RWPE1 (cell line): ENCODE data around the gene F8.

Experiments
- CTCF ChIA-PET: fragments of 350-600 bp; sonication (Branson Sonifier 250); formaldehyde crosslinking; extraction: SDS; loops from one replicate; lab custom pipeline; 2021; lab: Yijun Ruan, JAX
- POLR2A ChIA-PET: fragments of 400-600 bp; formaldehyde crosslinking; extraction: SDS; loops from one replicate; lab custom pipeline; 2020; ENCODE audit warnings: antibody characterized with exemption; ENCODE audit not compliant: low non-redundant PET; lab: Yijun Ruan, JAX
- DNase-seq: peaks from one replicate; pipeline ENCODE4 v3.0.0; 2012; ENCODE audit warnings: low spot score
- H3K27ac ChIP-seq: fragments of 450-650 bp; 2 replicates; pipeline ENCODE4 v1.5.1; 2017
- CTCF ChIP-seq: fragments of 450-650 bp; conservative IDR thresholded peaks from 2 replicates; pipeline ENCODE4 v1.5.1; 2017; ENCODE audit warnings: low read depth, mild to moderate bottlenecking

F8 gene

DNA sequence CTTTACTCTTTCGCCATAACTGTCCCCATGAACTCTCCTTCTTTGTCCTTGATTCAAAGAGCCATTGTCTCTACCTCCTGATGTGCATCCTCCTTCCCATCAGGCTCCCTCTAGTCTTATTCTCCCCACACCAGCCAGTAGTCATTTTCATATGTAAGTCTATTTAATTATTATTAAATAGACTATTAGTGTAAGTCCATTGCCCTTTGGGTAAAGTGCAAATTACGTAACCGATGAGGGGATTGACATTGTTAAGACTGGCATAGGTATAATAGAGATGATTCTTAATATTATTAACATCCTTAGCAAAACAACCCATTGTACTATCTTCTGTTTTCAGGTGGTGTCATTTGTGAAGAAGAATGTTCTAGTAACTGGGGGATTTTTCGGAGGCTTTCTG is 31.7 kb upstream of the F8 start:
- DNase-seq: no peak
- POLR2A ChIA-PET: no interaction called here

DNA sequence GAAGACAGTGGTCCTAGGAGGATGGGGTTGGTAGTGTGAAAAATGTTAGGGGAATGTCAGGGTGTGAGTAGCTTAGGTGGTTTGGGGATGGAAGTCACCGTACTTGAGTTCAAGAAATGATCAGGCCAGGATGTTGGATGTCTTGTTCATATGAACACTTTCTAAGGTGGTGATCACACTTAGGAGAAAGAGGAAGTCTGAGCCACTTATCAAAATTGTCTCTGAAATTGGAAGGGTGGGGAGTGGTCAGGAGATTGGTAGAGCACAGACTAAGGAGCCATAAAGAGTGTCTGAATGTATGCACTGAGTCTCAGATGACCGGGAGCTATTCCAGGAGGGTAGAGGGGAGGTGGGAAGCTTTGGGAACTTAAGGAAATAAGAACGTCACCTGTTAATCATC is 31.1 kb upstream of the F8 start:
- no peak for DNase-seq
- CTCF ChIA-PET: interaction anchor here (0.7 kb wide), 1 partner anchor 158 kb away, joined by 4 read pairs; no protein-coding TSS in a partner anchor
- no peak for TF ChIP-seq CTCF
- H3K27ac ChIP-seq: no peak overlapping the region
- POLR2A ChIA-PET: no interaction called here

More for the DNA sequence above, 31.7 kb upstream of the F8 start:
- no peak for TF ChIP-seq CTCF
- CTCF ChIA-PET: no interaction called here
- H3K27ac ChIP-seq: no peak overlapping the region

DNA sequence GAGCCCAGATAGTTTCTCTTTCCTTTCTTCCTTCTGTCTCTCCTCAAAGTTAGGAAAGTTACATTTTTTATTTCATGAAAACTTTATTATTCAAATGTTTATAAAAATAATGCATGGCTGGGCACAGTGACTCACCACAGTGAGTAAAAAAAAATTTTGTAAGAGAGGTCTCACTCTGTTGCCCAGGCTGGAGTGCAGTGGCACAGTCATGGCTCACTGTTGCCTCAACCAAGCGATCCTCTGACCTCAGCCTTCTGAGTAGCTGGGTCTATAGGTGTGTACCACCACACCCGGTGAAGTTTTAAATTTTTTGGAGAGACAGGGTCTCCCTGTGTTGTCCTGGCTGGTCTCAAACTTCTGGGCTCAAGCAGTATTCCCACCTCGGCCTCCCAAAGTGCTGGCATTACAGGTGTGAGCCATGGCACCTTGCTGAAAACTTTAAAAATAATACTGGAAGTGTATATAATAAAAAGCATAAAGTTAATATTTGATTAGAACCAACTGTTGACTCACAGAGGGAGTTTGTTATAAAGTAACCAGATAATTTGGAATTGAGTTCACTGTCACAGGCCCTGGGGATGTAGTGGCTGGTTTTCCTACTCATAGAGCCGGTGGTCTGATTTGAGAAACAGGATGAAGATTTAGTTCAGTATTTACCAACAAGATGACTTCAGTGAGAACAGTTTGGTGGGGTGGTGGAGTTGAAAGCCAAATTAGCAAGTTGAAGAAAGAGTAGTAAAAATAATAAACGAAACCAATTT is 30.4 kb upstream of the F8 start:
- no peak for DNase-seq
- no peak for TF ChIP-seq CTCF
- no peak overlapping the region for H3K27ac ChIP-seq
- ChIA-PET POLR2A (no interaction called here), CTCF (interaction anchor here (0.7 kb wide), 1 partner anchor 159 kb away, joined by 4 read pairs; no protein-coding TSS in a partner anchor)

DNA sequence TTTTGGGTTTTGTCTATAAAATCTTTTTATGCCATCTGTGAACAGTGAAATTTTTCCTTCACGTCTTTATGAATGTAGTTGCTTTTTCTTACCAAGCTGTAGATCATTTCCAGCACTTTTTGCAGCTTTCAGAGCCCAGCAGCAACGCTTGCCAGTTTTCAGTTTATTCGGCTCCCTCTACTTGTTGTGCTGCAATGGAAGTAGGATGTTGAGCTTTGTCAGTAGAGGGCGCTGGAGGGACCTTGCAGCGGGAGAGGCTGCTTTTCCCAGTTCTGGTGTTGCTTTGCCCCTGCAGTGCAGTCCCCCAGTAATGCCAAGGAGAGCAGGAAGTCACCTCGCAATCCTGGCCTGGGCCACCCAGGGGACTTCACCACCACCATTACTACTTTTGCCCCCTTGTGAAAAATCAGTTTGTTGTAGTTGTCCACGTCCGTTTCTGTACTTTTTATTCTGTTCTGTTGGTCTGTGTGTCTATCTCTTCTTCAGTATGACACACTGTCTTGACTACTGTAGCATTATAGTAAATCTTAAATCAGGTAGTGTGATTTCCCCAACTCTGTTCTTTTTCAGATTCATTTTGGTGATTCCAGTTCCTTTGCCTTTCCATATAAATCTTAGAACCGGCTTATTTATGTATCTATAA is 26.6 kb upstream of the F8 start:
- POLR2A ChIA-PET: no interaction called here

DNA sequence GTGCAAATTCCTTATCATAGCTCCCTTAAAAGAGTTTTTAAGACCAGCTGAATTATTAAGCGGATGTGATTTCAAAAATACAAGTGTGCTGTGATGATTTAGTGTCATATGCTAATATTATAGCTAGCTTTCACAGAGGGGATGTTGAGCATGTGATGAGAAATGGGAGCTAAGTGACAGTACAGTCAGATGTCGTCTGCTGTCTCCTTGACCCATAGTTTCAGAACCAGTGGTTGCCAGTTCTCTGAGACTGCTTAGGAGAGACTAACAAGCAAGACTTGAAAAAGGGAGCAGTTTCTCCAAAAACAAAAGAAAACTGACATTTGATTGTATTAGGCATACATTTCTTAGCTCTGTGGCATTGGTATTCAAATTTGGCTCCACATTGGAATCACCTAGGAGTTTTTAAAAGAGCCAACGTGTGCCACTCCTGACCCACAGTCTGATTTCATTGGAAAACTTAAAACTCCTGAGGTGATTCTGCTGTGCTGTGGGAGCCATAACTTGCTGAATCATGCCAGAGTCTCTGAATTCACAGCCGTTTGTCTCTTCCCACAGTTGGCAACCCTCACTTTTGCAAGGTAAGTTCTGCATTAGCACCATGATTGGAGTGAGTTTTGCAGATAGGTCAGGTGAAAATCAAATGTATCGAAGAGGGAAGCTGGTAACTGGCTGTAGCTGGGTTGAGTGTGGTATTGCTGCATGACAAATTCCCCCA is 24.4 kb upstream of the F8 start:
- no peak for DNase-seq
- ChIA-PET POLR2A (no interaction called here), CTCF (interaction anchor here (0.6 kb wide), 1 partner anchor 9 kb away, joined by 3 read pairs; no protein-coding TSS in a partner anchor)
- TF ChIP-seq CTCF: no peak
- no peak overlapping the region for H3K27ac ChIP-seq

More for the DNA sequence above, 26.6 kb upstream of the F8 start:
- CTCF ChIA-PET: no interaction called here
- TF ChIP-seq CTCF: no peak
- no peak for DNase-seq
- H3K27ac ChIP-seq: no peak overlapping the region

GRCh38 chrX:155046129-155046810 is 23.7 kb upstream of the F8 start:
- TF ChIP-seq CTCF: no peak
- no peak for DNase-seq
- ChIA-PET POLR2A (no interaction called here), CTCF (interaction anchor here (0.6 to 0.9 kb wide), 3 partner anchors 10 to 128 kb away, joined by 3 to 6 read pairs (median 3); no protein-coding TSS in a partner anchor)
- H3K27ac ChIP-seq: no peak overlapping the region
